Measurements from ENCODE around the gene ZNF91.
"Not testable (repeated sequence)": the region's sequence is repeated elsewhere in the genome, so short reads cannot be mapped to it uniquely, and the experiment has no call there.

The ZNF91 gene

DNA sequence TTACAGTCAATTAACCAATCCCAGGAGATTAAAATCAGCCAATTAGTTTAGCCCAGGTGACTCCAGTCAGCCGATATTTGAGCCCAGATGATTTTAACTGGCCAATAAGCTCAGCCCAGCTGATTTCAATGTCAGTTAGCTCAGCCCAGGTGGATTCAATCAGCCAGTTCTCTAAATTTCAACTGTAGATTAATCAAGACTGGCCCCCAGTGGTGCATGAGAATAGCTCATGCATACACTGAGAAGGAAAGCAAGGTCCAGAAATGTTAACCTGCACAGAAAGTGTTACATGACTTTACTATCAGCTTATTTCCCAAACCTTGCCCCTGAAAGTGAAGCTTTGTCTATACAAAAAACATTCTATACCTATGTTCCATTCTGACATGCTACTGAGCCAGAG is 89.7 kb downstream of the ZNF91 start:
- TF ChIP-seq, protein P1, sequence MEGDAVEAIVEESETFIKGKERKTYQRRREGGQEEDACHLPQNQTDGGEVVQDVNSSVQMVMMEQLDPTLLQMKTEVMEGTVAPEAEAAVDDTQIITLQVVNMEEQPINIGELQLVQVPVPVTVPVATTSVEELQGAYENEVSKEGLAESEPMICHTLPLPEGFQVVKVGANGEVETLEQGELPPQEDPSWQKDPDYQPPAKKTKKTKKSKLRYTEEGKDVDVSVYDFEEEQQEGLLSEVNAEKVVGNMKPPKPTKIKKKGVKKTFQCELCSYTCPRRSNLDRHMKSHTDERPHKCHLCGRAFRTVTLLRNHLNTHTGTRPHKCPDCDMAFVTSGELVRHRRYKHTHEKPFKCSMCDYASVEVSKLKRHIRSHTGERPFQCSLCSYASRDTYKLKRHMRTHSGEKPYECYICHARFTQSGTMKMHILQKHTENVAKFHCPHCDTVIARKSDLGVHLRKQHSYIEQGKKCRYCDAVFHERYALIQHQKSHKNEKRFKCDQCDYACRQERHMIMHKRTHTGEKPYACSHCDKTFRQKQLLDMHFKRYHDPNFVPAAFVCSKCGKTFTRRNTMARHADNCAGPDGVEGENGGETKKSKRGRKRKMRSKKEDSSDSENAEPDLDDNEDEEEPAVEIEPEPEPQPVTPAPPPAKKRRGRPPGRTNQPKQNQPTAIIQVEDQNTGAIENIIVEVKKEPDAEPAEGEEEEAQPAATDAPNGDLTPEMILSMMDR (IDR thresholded peaks at IDR 0.05; ENCODE audit: extremely low read depth, insufficient read depth, missing control alignments), result no peak
- in situ Hi-C loops (cut with MboI; ENCODE audit: low pct_unique_long_range_greater_than_20kb, low sequenced_read_pairs, unreplicated experiment), result no loop called here
- DNase-seq (ENCODE audit: low spot score), result no peak

GRCh38 chr19:23304238-23304637 is 91.0 kb downstream of the ZNF91 start:
- DNase-seq (ENCODE audit: low spot score), result no peak
- in situ Hi-C loops (cut with MboI; ENCODE audit: low pct_unique_long_range_greater_than_20kb, low sequenced_read_pairs, unreplicated experiment), result no loop called here
- TF ChIP-seq, protein P1 (IDR thresholded peaks at IDR 0.05; ENCODE audit: extremely low read depth, insufficient read depth, missing control alignments), result no peak

GRCh38 chr19:23294141-23294540 is 101.1 kb downstream of the ZNF91 start:
- in situ Hi-C loops (cut with MboI; ENCODE audit: low pct_unique_long_range_greater_than_20kb, low sequenced_read_pairs, unreplicated experiment), result no loop called here
- DNase-seq (ENCODE audit: low spot score), result no peak
- TF ChIP-seq, protein P1 (IDR thresholded peaks at IDR 0.05; ENCODE audit: extremely low read depth, insufficient read depth, missing control alignments), result no peak

DNA sequence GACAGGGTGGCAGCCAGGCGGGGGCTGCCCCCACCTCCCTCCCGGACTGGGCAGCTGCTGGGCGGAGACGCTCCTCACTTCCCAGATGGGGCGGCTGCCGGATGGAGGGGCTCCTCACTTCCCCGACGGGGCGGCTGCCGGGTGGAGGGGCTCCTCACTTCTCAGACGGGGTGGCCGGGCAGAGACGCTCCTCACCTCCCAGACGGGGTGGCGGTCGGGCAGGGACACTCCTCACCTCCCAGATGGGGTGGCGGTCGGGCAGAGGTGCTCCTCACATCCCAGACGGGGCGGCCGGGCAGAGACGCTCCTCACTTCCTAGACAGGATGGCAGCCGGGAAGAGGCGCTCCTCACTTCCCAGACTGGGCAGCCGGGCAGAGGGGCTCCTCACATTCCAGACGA is 105.3 kb downstream of the ZNF91 start:
- DNase-seq (ENCODE audit: low spot score); in situ Hi-C loops (cut with MboI; ENCODE audit: low pct_unique_long_range_greater_than_20kb, low sequenced_read_pairs, unreplicated experiment): not testable (repeated sequence)

Measured in GM13977 (cell line).